ENCODE measurements around the gene CPT2.
"Not testable (repeated sequence)": the region's sequence is repeated elsewhere in the genome, so short reads cannot be mapped to it uniquely, and the experiment has no call there.

CPT2 gene

DNA sequence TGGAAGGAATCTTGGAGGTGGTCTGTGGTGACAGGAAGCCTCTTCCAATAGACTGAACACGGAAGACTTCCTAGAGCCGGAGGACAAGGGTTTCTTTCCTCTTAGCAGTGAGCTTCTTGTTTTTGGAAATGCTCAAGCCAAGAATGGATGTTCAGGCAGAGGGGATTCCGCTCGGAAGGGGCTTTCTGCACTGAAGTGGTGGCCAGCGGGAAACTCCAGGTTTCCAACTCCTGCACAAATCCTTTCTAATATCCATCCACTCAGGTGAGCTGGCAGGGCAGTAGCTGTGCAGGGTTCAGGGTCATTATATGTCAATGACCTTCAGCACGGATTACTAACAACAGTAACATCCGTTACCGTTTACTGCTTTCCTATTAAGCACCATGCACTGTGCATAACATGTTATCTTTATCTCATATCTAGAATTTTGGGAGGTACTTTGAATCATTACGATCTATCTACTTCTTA, 573 bp upstream of the CPT2 start:
- TF ChIP-seq CTCF (IDR thresholded peaks at IDR 0.05; ENCODE audit: control extremely low read depth, extremely low read depth, low read depth, missing control alignments) = no peak
- POLR2A ChIA-PET = interaction anchor here (0.6 kb wide), 1 partner anchor 68 kb away, joined by 4 read pairs; no protein-coding TSS in a partner anchor
- CTCF ChIA-PET = interaction anchor here (10.8 kb wide), 1 partner anchor 13 kb away, joined by 124 read pairs; no protein-coding TSS in a partner anchor
- DNase-seq (ENCODE audit: extremely low spot score) = no peak

- DNase-seq (ENCODE audit: extremely low spot score) = no peak
- CTCF ChIA-PET = interaction anchor here (1.2 to 10.8 kb wide), 2 partner anchors 15 kb away, joined by 4 to 124 read pairs; no protein-coding TSS in a partner anchor
- TF ChIP-seq CTCF (IDR thresholded peaks at IDR 0.05; ENCODE audit: control extremely low read depth, extremely low read depth, low read depth, missing control alignments) = no peak
- POLR2A ChIA-PET = no interaction called here
These were observed 922 bp downstream of the CPT2 start for GRCh38 chr1:53197291-53198200.

- DNase-seq (ENCODE audit: extremely low spot score) = no peak
- POLR2A ChIA-PET = no interaction called here
- CTCF ChIA-PET = interaction anchor here (1.2 to 10.8 kb wide), 3 partner anchors 14 to 15 kb away, joined by 3 to 124 read pairs (median 4); no protein-coding TSS in a partner anchor
- TF ChIP-seq CTCF (IDR thresholded peaks at IDR 0.05; ENCODE audit: control extremely low read depth, extremely low read depth, low read depth, missing control alignments) = no peak
These were observed 1.6 kb downstream of the CPT2 start for GRCh38 chr1:53198241-53198651.

DNA sequence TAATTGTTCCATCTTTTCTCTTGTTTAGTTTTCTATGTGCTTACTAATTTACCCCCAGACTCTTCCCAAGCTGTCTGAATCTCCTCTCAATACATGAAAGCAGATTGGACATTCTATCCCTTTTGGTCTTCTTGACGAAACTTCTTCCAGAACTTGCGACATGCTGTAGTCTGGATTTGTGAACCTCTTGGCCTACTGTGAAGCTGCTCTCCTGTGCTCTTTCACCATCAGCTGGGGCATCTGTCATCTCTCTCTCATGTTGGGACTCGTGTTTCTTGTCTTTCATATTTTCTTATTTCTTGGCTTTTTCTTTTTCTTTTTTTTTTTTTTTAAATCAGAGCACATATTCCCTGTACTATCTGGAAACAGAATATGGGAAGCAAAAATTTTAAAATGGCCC, 6.8 kb downstream of the CPT2 start:
- DNase-seq (ENCODE audit: extremely low spot score) = no peak
- no peak for TF ChIP-seq CTCF (IDR thresholded peaks at IDR 0.05; ENCODE audit: control extremely low read depth, extremely low read depth, low read depth, missing control alignments)
- ChIA-PET POLR2A (interaction anchor here (0.7 kb wide), 1 partner anchor 1326 kb away, joined by 7 read pairs; no protein-coding TSS in a partner anchor), CTCF (interaction anchor here (1.1 kb wide), 1 partner anchor 9 kb away, joined by 3 read pairs; no protein-coding TSS in a partner anchor)

GRCh38 chr1:53205496-53205895, 8.9 kb downstream of the CPT2 start:
- DNase-seq (ENCODE audit: extremely low spot score); CTCF ChIA-PET; POLR2A ChIA-PET: not testable (repeated sequence)

DNA sequence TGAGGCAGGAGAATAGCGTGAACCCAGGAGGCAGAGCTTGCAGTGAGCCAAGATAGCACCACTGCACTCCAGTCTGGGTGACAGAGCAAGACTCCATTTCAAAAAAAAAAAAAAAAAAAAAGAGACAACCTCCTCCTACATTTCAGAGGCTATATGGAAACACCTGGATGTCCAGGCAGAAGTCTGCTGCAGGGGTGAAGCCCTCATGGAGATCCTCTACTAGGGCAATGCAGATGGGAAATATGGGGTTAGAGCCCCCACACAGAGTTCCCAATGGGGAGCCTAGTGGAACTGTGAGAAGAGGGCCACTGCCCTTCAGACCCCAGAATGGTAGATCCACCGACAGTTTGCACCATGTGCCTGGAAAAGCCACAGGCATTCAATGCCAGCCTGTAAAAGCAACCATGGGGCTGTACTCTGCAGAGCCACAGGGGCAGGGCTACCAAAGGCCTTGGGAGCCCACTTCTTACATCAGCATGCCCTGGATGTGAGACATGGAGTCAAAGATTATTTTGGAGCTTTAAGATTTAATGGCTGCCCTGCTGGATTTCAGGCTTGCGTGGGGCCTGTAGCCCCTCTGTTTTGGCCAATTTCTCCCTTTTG, 9.6 kb downstream of the CPT2 start:
- POLR2A ChIA-PET; CTCF ChIA-PET; DNase-seq (ENCODE audit: extremely low spot score): not testable (repeated sequence)

DNA sequence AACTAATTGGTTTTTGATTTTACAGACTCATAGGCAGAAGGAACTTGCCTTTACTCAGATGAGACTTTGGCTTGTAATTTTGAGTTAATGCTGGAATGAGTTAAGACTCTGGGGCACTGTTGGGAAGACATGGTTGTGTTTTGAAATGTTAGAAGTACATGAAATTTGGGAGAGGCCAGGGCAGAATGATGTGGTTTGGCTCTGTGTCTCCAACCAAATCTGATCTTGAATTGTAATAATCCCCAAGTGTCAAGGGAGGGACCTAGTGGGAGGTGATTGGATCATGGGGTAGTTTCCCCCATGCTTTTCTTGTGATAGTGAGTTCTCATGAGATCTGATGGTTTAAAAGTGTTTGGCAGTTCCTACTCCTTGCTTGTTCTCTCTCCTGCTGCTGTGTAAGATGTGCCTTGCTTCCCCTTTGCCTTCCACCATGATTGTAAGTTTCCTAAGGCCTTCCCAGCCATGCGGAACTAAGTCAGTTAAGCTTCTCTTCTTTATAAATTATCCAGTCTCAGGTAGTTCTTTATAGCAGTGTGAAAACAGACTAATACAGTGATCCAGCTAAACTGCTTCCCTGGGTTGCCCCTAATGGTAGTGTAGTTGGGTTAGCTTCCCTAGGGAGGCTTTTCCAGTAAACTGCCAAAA, 10.2 kb downstream of the CPT2 start:
- CTCF ChIA-PET = no interaction called here
- no peak for DNase-seq (ENCODE audit: extremely low spot score)
- POLR2A ChIA-PET = no interaction called here
- no peak for TF ChIP-seq CTCF (IDR thresholded peaks at IDR 0.05; ENCODE audit: control extremely low read depth, extremely low read depth, low read depth, missing control alignments)
